Measurements from ENCODE around the gene SPSB2.
"Not testable (repeated sequence)": the region's sequence is repeated elsewhere in the genome, so short reads cannot be mapped to it uniquely, and the experiment has no call there.

SPSB2 gene, protein sequence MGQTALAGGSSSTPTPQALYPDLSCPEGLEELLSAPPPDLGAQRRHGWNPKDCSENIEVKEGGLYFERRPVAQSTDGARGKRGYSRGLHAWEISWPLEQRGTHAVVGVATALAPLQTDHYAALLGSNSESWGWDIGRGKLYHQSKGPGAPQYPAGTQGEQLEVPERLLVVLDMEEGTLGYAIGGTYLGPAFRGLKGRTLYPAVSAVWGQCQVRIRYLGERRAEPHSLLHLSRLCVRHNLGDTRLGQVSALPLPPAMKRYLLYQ

DNA sequence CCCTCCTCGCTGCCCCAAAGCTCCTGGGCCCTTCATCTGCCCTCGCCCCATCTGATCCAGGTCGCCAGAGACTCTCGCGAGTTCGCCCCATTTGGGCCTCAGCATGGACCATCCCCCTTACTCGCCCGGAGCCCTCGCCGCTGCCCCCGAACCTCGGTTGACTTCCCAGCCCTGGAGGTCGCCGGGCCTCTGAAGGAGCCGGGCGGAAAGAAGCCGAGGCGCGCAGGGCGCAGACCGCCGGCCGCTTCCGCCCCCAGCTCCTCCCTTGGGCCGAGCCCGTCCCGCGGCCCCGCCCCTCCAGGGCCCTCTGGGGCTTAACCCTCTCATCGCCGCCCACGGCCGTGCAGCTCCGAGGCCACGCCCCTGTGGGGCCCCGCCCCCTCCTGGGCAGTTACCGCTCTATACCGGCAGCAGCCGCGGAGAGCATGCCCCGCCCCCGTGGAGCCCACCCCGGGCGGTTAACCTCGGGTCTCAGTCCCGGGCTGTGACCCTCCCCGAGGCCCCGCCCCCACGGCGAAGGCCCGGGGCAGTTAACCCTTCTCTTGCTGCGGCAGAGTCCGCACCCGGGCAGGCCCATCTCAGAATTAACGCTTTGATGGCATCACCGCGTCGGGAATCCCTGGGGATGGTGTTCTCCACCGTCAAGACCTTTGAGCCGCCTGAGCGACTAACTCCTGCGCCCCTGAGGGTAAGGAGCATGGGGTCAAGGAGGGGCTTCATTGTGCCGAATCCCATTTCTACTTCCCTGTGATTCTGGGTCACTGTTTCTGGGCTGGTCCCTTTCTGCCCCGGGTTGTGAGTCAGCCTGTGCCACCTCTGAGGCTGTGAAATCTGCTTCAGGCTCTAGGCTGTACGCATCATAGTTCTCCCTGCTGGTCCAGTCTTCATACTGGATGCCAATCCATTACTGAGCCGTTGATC lies at the start of gene SPSB2:
TSS of gene SPSB2 (minus strand) at position 210 of the 921 bp plus-strand sequence. CDS start 402 bp downstream, outside the sequence.
- peak; percentile 99 to 100 for DNase-seq

DNA sequence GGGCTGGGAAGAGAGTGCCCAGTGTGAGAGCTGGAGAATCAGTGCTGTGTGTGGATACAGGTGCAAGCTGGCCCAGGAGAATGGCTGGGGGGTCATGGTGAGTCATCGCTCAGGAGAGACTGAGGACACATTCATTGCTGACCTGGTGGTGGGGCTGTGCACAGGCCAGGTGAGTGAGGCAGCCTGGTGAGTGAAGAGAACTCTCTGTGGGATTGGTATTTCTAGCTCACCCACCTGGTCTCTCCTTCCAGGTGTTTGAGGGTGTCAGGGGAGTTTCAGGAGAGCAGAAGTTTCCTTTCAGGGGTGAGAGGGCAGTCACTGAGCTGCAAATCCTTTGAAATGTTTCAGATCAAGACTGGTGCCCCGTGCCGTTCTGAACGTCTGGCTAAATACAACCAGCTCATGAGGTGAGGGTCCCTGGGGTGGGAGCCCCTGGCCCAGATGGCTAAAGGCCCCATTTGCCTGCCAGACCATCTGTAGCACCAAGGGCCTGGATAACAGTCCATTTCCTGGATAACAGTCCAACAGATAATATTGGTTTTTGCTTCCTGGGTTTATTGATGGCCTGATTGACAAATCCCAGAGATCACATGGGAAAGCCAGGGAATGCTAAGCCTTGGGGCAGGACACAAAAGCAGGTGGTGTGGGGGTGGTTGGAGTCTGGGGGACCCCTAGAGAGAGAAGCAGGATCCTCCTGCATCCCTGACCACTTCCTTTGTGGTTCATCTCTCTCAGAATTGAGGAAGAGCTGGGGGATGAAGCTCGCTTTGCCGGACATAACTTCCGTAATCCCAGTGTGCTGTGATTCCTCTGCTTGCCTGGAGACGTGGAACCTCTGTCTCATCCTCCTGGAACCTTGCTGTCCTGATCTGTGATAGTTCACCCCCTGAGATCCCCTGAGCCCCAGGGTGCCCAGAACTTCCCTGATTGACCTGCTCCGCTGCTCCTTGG lies 49.2 kb upstream of the SPSB2 start:
- DNase-seq = no peak

- DNase-seq = no peak
These were observed 48.4 kb upstream of the SPSB2 start for GRCh38 chr12:6921539-6921938.

DNA sequence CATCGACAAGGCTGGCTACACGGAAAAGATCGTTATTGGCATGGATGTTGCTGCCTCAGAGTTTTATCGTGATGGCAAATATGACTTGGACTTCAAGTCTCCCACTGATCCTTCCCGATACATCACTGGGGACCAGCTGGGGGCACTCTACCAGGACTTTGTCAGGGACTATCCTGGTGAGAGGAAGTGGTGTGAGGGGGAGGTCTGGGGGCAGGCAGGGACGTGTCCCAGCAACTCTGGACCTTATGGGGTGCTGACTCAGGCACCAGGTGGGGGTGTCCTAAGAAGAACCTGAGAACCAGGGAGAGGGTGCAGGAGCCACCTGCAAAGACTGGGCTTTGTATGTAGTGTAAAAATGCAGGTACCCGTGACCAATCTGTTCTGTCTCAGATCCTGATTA lies 46.5 kb upstream of the SPSB2 start:
- DNase-seq = no peak

- DNase-seq = no peak
These were observed 44.6 kb upstream of the SPSB2 start for GRCh38 chr12:6917491-6918231.

- no peak for DNase-seq
These were observed 43.5 kb upstream of the SPSB2 start for GRCh38 chr12:6916426-6917200.

DNA sequence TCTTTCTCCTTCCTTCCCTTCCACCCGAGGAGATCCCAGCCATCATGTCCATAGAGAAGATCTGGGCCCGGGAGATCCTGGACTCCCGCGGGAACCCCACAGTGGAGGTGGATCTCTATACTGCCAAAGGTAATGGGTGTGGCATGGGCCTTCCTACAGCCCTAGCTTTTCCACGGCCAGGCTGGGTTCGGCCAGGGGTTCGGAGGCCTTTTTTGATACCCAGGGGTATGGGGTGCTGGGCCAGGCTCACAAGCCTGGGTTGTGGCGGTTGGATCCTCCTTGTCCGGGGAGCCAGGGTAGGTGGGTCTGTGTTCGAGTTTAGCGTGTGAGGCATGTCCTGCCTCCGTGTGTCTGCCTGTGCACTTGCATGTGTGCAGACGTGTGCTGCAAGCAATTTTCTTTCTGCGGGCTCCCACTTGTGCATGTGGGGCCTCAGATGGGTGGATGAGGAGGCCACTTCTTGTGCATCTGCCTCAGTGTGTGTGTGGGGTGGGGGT lies 42.7 kb upstream of the SPSB2 start:
- DNase-seq = no peak

- peak; percentile 50 to 65 for DNase-seq
These were observed 42.1 kb upstream of the SPSB2 start for GRCh38 chr12:6914947-6915788.

DNA sequence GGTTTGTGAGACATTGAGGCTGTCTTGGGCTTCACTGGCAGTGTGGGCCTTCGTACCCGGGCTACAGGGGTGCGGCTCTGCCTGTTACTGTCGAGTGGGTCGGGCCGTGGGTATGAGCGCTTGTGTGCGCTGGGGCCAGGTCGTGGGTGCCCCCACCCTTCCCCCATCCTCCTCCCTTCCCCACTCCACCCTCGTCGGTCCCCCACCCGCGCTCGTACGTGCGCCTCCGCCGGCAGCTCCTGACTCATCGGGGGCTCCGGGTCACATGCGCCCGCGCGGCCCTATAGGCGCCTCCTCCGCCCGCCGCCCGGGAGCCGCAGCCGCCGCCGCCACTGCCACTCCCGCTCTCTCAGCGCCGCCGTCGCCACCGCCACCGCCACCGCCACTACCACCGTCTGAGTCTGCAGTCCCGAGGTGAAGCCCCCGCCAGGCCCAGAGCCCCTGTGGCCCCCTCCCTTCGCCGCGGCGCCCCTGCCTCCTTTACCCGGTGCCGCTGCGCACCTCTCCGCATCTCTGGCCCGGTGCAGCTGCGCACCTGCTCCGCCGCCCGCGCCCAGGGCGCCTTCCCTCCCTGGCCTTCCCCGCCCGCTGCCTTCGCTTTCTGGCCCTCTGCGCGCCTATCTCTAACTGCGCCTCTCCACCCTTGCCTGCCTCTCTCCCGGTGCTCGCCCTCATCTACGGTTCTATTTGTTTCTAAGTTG lies 41.3 kb upstream of the SPSB2 start, which contains the start of gene ENO2:
TSS of gene ENO2 (plus strand) at position 335 of the 701 bp plus-strand sequence. CDS start 1,253 bp downstream, outside the sequence.
- peak; percentile 83 to 84 for DNase-seq

DNA sequence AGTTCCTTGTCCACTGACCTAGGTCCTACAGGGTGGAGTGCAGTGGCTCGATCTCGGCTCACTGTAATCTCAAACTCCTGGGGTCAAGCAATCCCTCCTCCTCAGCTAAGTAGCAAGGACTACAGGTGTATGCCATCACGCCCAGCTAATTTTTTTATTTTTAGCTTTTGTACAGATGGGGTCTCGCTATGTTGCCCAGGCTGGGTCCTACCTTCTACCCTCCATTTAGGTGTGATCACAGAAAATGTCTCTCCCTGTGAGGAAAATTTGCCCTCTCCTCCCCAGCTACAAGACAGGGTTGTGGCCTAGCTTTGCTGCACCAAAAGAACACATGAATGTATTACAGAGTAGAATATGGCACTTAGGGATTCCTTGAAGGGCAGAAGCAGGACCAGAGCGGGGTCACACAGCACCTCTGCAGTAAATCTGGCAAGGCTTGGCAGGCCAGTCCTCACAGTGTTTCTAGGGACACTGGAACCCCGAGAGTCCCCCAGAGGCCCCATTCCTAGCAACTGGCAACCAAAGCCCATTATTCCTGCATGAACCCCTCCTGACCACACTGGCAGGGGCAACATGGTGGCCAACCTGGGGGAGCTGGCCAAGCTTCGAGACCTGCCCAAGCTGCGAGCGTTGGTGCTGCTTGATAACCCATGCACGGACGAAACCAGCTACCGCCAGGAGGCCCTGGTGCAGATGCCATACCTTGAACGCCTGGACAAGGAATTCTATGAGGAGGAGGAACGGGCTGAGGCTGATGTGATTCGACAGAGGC lies 39.2 kb upstream of the SPSB2 start:
- no peak for DNase-seq

GRCh38 chr12:6909421-6910145 lies 36.5 kb upstream of the SPSB2 start:
- no peak for DNase-seq

DNA sequence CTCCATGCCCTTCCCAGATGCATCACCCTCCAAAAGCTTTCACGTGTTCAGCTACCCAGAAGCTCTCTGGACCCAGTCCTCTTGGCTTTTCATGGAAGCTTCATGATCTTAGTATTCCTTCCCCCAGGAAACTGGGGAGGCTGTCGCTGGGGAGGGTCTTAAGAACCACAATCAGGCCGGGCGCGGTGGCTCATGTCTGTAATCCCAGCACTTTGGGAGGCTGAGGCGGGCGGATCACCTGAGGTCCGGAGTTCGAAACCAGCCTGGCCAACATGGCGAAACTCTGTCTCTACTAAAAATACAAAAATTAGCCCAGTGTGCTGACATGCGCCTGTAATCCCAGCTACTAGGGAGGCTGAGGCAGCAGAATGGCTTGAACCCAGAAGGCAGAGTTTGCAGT lies 35.0 kb upstream of the SPSB2 start:
- not testable (repeated sequence) for DNase-seq

GRCh38 chr12:6905414-6906040 lies 32.4 kb upstream of the SPSB2 start:
- DNase-seq = no peak

- DNase-seq = peak; percentile 99
These were observed 31.5 kb upstream of the SPSB2 start, which contains the start of gene LRRC23 for GRCh38 chr12:6904280-6905276. LRRC23 (plus strand) TSS chr12:6904822; CDS start chr12:6905634, 812 bp downstream.

- no peak for DNase-seq
These were observed 30.6 kb upstream of the SPSB2 start for GRCh38 chr12:6903722-6904121.

DNA sequence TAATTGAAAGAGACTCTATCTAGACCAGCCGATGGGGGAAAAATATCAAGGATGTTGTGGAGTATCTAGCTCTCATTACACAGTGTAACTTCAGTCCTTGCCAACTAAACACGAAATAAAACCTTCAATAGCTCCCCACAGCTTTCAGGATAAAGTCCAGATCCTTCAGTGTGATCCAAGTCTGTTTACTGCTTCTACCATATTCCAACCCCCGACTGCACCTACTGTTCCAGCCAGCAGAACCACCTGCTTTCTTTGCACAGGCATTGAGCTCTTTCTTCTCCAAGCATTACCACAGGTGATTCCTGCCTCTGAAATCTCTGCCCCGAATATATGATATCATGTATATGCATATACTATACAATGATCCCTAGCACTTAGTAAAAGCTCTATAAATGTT lies 29.3 kb upstream of the SPSB2 start:
- no peak for DNase-seq

Data from activated CD4-positive, alpha-beta T cell treated with anti-CD3 and anti-CD28 coated beads, Interleukin-2, amount 50 U/mL, for 48 hours (primary cell).